Activated T-cell treated with anti-CD3 and anti-CD28 coated beads for 48 hours (primary cell): ENCODE results near the gene GCN1.

Experiments used
- DNase-seq: peaks from one replicate; pipeline ENCODE4 v3.0.0-alpha.2; 2020; ENCODE audit warnings: low read depth

The GCN1 gene

DNA sequence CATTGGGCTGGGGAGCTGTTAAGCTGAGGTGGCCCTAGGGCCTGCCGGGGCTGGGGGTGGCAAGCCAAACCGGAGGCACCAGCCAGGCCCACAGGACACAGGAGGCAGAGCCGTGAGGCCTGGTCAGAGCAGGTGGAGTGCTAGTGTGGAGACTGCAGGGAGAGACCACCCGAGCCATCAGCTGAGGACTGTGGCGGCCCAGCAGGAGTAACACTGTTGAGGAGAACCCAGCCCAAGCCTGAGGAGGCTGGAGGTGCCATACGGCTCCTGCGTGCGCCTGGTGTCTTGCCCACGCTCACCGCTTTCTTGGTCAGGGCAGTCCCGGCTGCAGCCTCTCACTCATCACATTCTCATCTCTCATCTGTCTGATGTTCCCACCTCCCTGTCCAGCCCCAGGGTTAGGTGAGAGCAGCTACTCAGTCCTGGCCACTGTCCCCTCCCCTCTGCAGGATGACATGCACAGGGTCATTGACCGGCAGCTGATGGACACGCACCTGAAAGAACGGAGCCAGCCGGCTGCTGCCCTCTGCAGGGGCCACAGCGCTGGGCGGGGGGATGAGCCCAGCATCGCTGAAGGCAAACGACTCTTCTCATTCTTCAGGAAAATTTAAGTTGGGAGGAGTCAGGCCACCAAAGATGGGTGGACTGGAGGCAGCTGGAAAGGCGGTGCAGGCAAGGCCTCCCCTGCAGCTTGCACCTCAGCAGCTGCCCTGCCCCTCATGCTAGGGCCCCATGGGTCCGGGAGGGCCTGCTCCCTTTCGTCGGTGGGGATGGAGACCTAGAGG lies 101.8 kb downstream of the GCN1 start:
- no peak for DNase-seq

DNA sequence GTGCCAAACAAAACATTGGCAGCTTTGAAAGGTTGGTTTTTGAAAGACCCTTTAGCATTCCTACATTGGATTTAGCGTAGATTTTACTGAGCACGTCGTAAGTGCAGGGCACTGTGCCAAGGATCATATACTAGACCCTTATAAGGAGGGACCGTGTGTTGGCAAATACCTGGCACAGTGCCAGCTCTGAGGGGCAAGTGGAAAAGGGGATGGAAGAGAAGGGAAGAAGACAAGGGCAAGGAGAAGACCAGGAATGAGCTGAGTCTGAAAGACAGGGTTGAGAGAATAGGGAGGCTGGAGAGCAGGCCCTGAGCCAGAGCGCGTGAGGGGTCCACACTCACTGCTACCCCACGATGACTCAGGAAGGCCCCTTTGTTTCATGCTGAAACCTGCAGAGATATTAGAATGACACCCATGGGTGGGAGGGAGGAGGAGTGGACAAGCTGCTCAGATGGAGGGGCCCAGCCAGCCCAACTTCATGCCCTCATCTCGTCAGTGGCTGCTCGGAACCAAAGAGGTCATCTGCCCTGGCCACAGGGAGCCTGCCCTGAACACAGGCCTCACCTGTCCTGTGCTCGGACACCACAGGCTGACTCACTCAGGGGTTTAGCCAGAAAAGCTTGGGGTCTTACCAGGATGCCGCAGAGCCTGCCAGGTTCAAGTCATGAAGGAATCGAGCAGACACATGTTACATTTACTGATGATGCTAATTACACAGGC lies 103.0 kb downstream of the GCN1 start:
- DNase-seq: no peak

DNA sequence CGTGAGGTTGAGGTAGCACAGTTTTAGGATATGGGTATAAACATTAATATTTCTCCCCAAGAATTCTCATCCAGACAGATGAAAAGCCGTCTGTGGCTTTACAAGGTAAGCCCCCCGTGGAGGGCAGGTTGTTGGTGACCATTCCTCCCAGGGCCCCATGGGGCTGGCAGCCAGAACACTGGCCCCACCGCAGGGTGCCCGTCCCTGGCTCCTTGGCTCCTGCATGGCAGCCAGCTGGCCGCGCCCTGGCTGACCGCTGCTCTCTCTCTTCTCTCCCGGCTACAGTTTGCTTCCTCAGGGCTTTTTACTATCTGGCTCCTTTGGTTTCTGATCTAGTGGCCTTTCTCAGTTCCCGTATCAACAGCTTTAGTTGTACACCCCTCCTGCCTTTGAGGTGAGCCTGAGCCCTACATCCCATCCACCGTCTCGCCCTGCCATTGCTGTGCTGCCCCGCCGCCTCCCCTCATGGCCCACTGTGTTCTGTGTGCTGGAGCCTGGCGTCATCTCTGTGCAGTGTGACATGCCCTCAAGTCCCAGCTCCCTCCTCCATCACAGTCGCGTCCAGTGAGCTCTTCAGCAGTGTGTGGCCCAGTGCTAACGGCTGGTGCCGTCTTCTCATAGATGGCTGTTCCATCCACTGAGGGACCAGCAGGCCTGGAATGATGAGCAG lies 103.8 kb downstream of the GCN1 start:
- DNase-seq: no peak

DNA sequence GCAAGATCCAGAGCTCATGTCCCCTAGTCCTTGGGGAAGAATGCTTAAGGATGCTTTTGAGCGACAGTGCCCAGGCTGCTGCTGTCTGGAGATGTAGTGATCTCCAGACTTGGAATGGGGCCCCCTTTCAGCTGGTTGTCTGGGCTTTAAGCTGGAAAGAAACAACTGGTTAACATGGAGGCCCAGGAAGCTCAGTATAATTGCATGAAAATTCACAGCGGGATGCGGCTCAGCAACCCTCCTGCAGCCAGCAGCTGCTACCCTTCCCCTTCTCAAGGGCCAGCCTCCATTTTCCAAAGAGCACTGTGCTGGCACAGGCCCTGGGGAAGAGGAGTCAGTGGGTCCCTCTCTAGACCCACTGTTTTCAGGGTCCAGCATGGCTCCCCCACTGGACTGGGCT lies 104.3 kb downstream of the GCN1 start:
- DNase-seq: no peak

DNA sequence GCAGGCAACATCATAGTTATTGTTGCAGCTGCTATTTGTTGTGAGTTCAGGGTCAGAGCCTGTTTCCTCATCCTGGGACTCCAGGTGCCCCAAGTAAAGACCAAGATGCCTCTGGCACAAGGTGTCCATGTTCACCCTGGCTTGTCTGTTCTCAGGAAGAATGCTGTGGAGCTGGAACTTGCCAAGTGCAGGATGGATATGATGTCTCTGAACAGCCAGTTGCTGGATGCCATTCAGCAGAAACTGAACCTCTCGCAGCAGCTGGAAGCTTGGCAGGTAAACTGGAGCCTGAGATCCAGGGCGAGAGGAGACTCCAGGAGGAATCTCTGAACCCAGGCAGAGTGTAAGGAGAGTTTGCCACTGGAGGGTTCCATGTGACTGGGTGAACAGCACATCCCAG lies 104.7 kb downstream of the GCN1 start:
- DNase-seq: no peak

DNA sequence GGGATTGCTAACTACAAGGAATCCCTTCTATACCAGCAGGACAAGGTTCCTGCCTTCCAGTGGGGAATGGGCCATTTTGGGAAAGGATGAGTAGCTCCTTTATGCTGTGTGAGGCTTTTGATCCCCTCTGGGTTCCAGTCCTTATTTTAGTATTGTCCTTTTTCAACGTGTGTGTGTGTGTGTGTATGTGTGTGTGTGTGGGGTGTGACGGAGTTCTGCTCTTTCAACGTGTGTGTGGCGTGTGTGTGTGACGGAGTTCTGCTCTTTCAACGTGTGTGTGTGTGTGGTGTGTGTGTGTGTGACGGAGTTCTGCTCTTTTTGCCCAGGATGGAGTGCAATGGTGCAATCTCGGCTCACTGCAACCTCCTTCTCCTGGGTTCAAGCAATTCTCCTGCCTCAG lies 105.4 kb downstream of the GCN1 start:
- DNase-seq: no peak

DNA sequence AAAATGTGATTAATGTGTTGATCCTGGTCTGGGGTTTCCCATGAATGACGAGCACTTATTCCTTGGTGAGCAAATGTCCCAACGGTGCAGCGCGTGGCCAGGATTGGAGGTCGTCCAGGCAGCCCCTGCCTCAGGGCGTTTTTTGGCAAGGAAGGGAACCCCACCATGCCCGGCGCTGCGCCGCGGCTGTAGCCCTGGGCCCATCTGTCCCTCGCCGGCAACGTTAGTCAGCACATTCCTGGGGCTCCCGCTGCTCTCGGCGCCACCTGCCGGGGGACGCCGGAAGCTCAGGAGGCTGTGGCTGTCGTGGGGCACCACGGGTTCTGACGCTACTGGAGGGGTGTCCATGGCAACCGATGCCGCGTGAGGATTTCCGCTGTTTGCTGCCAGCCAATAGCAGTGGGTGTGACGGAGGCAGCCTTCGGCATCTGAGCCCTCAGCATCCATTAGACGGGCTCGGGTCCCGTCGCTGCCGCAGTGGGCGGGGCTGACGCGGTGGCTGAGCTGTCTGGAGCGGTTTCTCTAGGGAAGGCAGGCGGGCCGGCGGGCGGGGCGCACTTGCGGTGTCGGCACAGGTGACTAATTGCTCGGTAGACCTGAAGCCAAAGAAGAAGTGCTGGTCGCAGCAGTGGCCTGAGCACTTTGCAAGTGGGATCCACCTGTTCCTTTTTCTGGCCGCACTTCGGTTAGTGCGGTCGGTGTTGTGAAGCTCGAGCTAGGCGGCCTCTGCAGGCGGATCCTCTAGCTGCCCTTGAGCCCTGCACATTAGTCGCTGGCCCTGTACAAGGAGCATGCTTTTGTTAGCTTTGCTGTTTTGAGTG lies 107.5 kb downstream of the GCN1 start:
- DNase-seq: peak; percentile 99

DNA sequence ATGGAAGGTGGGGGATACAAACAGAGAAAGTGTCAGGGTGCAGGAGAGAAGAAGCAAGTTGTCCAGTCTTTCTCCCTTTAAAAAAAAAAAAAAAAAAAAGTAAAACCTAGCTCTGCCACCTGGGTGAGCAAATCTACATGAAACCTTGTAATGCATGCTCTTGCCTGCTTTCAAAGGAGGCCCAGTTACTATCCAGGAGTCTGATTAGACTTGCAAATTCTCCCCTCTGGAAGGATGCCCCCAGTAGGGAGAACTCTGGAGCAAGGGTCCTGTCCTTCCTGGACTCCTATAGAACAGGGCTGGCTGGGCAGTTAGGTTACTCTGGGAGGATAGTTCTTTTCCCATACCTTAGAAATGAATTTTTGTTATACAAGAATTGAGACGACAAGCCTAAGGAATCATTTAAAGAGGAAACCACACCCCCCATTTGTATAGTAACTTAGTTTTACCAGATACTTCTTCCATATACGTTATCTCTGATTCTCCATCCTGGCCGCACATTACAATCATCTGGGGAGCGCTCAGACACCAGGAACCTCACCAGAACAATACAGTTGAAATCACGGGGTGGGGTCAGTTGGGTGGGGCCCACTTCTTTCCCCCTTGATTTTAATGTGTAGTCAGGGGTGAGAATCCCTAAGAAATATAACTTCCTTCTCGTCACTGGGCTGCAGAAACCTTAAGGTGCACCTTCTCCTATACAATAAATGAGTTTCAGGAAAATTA lies 108.4 kb downstream of the GCN1 start:
- DNase-seq: no peak

DNA sequence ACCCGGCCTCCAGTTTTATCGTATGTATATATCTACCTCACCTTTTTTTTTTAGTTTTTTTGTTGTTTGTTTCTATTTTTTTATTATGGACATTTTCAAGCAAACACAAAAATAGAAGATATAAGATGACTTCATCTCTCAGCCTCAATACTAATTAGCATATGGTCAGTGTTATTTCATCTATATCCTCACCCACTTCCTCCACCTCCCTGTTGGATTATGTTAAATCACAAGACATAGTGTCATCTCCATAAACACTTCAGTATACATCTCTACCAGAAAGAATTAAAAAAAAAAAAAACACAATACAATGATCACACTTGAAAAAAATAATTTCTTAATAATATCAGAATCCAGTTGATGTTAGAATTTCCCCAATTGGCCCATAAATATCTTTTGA lies 112.9 kb downstream of the GCN1 start:
- no peak for DNase-seq

DNA sequence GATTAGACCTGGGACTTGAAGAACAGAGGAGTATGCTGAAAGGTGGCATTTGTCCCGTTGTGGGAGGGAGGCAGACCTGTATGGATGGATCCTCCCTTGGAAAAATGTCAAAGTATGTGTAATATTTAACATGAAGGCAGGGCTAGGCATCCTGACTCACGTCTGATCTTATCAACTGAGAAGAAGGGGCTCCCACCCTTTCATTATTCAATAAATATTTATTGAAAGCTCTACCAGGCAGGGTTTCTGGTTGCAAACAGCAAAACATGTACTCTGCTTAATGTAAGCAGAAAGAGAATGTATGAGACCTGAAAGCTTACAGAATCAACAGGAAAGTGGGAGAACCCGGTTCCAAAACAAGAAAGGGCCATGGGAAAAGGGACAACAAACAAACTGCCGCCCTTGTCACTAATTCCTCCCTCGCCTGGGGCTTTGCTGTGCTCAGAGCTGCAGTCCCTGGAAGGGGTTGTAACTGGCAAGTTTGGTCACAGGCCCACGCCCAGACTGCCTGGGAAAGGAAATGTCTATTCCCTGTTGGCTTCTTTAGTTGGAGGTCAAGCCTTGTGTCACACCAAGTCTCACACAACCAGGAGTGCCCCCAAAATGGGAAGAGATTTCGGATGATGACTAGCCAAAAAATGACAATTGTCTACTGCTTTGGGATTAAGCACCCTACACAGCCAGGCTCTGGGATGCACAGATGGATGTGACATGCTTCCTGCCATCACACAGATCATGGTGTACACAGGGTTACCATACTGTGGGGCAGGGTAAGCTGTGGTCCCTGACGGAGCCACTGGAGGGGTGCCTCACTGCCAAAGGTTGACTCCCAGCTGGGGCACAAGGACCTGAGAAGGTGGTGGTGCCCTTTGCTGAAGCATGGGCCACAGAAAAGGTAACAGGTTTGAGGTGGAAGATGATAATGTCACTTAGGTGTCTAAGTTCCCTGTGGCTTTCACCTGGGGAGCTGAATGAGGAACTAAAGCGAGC lies 114.8 kb downstream of the GCN1 start:
- DNase-seq: no peak

DNA sequence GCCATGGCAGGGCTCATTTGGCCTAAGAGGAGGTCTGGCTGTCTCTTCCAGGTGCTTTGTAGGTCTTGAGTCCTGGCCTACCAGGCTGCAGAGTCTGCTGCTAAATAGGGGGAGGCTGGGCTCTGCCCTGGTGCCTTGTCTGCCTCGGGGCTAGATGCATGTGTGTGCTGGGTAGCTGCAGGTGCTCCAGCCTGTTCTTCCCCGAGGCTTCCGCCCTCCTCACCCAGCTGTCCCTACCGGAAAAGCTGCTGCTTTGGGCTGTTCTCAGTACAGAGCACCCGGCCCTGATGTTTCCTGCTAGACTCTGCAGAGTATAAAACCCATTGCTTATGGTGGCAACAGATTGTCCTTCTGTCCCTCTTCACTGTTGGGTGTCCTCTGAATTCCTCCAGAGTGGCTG lies 115.6 kb downstream of the GCN1 start:
- DNase-seq: no peak

DNA sequence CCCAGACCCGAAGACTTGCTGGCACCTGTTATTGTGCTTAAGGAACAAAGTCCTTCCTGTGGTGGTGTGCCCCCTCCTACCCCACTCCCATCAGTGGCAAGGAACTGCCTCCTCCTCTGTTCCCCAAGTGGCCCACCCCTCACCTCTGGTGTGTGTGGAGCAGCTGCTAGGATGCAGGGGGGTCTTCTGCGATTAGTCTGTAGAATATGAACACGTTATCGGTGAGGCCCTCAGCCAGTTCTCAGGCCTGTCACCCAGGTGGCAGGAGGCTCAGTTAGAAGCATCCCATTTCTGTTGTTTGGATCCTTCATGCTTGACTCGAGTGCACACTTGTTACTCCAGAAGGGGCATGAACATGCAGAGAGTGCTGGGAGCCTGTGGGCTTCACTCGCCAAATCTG lies 117.3 kb downstream of the GCN1 start:
- no peak for DNase-seq
